ENCODE results near the gene INTS13.
"Not testable (repeated sequence)": the region's sequence is repeated elsewhere in the genome, so short reads cannot be mapped to it uniquely, and the experiment has no call there.

The INTS13 gene, protein sequence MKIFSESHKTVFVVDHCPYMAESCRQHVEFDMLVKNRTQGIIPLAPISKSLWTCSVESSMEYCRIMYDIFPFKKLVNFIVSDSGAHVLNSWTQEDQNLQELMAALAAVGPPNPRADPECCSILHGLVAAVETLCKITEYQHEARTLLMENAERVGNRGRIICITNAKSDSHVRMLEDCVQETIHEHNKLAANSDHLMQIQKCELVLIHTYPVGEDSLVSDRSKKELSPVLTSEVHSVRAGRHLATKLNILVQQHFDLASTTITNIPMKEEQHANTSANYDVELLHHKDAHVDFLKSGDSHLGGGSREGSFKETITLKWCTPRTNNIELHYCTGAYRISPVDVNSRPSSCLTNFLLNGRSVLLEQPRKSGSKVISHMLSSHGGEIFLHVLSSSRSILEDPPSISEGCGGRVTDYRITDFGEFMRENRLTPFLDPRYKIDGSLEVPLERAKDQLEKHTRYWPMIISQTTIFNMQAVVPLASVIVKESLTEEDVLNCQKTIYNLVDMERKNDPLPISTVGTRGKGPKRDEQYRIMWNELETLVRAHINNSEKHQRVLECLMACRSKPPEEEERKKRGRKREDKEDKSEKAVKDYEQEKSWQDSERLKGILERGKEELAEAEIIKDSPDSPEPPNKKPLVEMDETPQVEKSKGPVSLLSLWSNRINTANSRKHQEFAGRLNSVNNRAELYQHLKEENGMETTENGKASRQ

GRCh38 chr12:26937863-26938700 lies at the start of gene INTS13, which contains the start of gene FGFR1OP2:
INTS13 (minus strand) TSS chr12:26937981; CDS start chr12:26936803, 1,178 bp downstream.
FGFR1OP2 (plus strand) TSS chr12:26938470; CDS start chr12:26954159, 15,689 bp downstream.
- DNase-seq, result peak; percentile 98

- DNase-seq, result no peak
Measured at GRCh38 chr12:26982866-26983265, 45.1 kb upstream of the INTS13 start.

GRCh38 chr12:26979733-26980132 lies 42.0 kb upstream of the INTS13 start:
- DNase-seq, result no peak

DNA sequence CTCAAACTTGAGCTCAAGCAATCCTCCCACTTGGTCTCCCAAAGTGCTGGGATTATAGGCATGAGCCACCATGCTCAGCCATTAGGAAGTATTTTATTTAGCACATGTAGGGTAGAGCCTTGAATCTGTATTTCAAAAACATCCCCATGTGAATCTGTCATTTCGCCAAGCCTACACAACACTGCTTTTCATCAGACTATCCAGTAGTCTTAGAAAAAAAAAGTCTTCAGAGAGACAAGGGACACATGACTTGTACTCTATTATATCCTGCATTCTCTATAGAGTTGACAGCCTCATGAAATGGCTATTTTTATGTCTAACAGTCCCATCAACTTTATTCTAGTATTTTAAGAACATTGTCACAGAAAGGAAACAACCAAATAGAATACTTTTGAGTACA lies 41.0 kb upstream of the INTS13 start:
- no peak for DNase-seq

GRCh38 chr12:26976687-26977086 lies 38.9 kb upstream of the INTS13 start:
- no peak for DNase-seq

- DNase-seq, result no peak
Measured at GRCh38 chr12:26971963-26972362, 34.2 kb upstream of the INTS13 start.

DNA sequence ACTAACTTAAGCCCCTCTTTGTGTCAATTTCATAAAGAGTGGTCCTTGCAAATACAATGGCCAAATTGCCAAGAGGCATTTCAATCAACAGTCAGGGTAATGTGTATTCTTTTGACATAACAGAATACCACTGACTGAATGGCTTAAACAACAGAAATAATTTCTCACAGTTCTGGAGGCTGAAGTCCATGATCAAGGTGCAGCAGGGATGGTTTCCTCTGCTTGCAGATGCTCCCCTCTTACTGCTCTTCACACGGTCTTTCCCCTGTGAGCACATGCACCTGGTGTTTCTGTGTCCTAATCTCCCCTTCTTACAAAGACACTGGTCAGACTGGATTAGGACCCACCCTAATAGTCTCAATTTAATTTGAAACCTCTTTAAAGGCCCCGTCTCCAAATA lies 32.4 kb upstream of the INTS13 start:
- no peak for DNase-seq

- DNase-seq, result no peak
Measured at GRCh38 chr12:26966842-26967241, 29.1 kb upstream of the INTS13 start.

- no peak for DNase-seq
Measured at GRCh38 chr12:26963413-26963812, 25.6 kb upstream of the INTS13 start.

DNA sequence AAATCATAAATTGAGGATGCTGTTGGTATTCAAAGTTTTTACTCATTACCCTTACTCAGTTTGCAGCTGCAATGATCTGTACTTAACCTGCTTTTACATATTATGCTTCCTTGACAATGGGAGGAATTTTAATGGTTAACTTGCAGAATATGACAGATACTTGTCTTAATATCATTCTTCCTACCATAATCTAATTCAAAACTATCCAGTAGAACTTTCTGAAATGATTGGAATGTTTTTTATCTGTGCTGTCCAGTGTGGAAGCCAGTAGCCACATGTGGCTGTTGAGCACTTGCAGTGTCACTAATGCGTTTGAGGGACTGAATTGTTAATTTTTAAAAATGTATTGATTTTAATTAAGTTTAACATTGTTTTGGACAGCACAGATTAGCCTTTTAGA lies 24.0 kb upstream of the INTS13 start:
- no peak for DNase-seq

DNA sequence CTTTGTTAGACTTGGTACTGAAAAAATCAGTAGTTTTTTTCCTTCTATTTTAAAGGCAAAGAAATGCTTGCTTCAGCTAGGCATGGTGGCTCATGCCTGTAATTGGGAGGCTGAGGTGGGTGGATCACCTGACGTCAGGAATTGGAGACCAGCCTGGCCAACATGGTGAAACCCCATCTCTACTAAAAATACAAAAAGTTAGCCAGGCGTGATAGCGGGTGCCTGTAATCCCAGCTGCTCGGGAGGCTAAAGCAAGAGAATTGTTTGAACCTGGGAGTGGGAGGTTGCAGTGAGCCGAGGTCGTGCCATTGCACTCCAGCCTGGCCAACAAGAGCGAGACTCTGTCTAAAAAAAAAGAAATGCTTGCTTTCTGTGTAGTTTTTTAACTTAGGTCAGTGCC lies 23.6 kb upstream of the INTS13 start:
- not testable (repeated sequence) for DNase-seq

GRCh38 chr12:26954027-26954426 lies 16.2 kb upstream of the INTS13 start:
- no peak for DNase-seq

DNA sequence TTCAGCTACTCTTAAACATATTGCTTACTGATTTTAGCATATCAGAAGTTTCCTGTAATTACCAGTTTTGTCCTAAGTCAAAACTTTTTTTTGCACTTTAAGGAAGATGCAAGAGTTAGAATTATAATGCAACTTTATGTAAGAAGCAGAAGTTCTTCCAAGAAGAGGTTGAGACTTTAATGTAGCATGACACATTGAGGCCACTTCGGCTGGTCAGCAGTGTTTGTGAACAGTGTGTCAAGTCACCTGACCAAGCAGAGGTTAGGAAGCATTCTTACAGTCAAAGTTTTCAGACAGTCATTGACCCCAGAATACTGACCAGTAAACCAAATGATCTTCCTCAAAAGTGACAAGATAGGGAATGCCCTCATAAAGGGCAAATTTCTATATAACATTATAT lies 15.7 kb upstream of the INTS13 start:
- no peak for DNase-seq

- no peak for DNase-seq
Measured at GRCh38 chr12:26948309-26948708, 10.5 kb upstream of the INTS13 start.

GRCh38 chr12:26941215-26941594 lies 3.4 kb upstream of the INTS13 start:
- DNase-seq, result no peak

DNA sequence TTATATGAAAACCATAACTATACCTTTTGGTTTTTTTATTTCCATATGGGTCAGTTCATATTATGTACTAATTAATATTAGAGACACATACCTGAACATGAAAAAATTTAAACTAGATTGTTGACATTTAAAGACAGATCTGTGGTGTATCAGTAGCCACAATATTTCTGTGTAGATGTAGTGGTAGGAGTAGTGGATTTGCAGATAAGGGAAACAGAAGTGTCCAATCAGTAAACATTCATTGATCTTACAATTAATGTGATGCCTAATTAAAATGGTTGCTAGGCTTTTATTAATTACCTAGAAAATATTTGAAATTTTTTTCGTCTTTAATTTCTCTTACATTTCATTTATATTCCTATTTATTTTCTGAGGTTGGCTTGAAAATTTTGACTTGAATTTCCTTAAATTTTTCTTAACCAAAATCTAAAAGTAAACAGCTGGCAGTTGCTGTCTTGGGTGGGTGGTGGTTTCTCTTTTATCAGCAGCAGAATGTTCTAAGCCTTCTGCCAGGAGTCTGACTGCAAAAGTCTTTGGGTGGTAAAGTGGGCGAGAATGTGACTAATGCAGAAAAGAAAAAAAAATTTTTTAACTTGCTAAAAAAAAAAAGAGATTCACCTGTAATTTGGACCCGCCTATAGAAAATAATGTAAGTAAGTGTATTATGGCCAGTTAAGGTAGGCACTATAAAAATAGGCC lies 2.9 kb upstream of the INTS13 start:
- DNase-seq, result no peak

GRCh38 chr12:26939953-26940352 lies 2.2 kb upstream of the INTS13 start:
- DNase-seq, result no peak

- peak in 1 of 2 experiments; percentile 22 for DNase-seq
Measured at GRCh38 chr12:26939192-26939832, 1.5 kb upstream of the INTS13 start.

DNA sequence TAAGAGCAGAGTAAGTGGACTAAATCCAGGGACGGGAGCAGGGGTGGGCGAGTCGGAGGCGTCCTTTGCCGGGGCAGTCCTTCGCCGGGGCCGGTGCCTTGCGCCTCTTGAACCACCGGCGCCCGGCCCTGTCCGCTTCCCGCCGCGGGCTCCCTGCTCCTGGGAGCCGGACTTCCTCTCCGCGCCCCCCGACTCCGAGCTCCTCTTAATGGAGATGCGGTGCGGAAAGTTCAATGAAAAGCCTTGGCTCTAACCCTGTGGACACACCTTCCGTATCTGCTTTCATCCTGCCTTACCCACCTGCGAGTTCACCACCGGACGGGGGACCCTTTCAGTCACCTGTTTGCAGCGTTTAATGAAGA lies 901 bp upstream of the INTS13 start:
- DNase-seq, result peak; percentile 51 to 53

- DNase-seq, result no peak
Measured at GRCh38 chr12:26937443-26937862, 328 bp downstream of the INTS13 start.

- DNase-seq, result no peak
Measured at GRCh38 chr12:26936559-26937442, 980 bp downstream of the INTS13 start.

All from NCI-H2081 (cell line).